Psoas muscle (tissue), 8 donors: Measurements from ENCODE around the gene AVPI1. TPM values are rescaled to one million over a fixed set of nuclear protein-coding genes. Genes with fewer than 3 reads are reported as not detected.

Experiments used
- ATAC-seq, 4 donors: fragments of 200-7000 bp; cut with Tn5 transposase; one replicate each; pipeline ENCODE4 v1.9.1; 2020; ENCODE audit warnings: moderate library complexity in 3 of 4, mild to moderate bottlenecking in 2 of 4
- DNase-seq, 2 donors: peaks; one replicate each; pipeline ENCODE4 v3.0.0-alpha.2; 2020
- H3K27ac ChIP-seq: fragments of 200-600 bp; one replicate; pipeline ENCODE4 v1.8.0; 2022
- H3K27me3 ChIP-seq, 3 donors: fragments of 200-600 bp in 1 of 3; one replicate each; pipeline versions ENCODE4 v1.6.1 to v1.8.0; 2013 to 2022; ENCODE audit warnings: low read length in 2 of 3, mild to moderate bottlenecking in 2 of 3, moderate library complexity in 1 of 3; ENCODE audit not compliant: insufficient read depth in 3 of 3
- H3K36me3 ChIP-seq, 2 donors: fragments of 200-600 bp in 1 of 2; one replicate each; pipeline versions ENCODE4 v1.6.1 to v1.8.0; 2013 to 2022; ENCODE audit warnings: low read depth in 1 of 2, mild to moderate bottlenecking in 1 of 2, moderate library complexity in 1 of 2; ENCODE audit not compliant: insufficient read depth in 1 of 2
- H3K4me1 ChIP-seq: fragments of 200-600 bp; one replicate; pipeline ENCODE4 v1.8.0; 2022
- H3K4me3 ChIP-seq: fragments of 200-600 bp; one replicate; pipeline ENCODE4 v1.8.0; 2022; ENCODE audit warnings: mild to moderate bottlenecking
- H3K9me3 ChIP-seq: fragments of 200-600 bp; one replicate; pipeline ENCODE4 v1.8.0; 2022
- CTCF ChIP-seq: fragments of 200-600 bp; IDR thresholded peaks from one replicate; pipeline ENCODE4 v1.8.0; 2022; ENCODE audit warnings: antibody characterized with exemption
- WGBS, 3 donors: extraction: QIAGEN DNeasy Blood & Tissue Kit; methylation state at CpG; one replicate each; pipeline versions ENCODE4 v1.1.6 to v1.1.7; 2013; 5-methylcytosine and 5-hydroxymethylcytosine counted together
- intact Hi-C, 2 donors: fragments of 100-400 bp; cut with DNase I; formaldehyde crosslinking; loops; one replicate each; pipeline versions ENCODE4 v1.11.0 to v1.14.2; 2022
- long read RNA-seq, 2 donors: library from polyadenylated mRNA; unstranded; transcript quantifications; one replicate each; pipeline ENCODE4 v2.0.0, GENCODE V29; 2021
- polyA plus RNA-seq, 3 donors: library from polyadenylated mRNA; stranded (reverse); fragments of 200-250 nt; gene quantifications; one replicate each; pipeline ENCODE4 v1.2.3, GENCODE V29; 2013
- total RNA-seq, 4 donors: library from RNA; stranded (reverse); fragmentation: NEBNext Ultra II Directional in 2 of 4; extraction: Animal tissue kit (Norgen Biotek cat#: 25700) in 2 of 4; gene quantifications; one replicate each; pipeline versions ENCODE4 v1.2.1 to v1.2.4, GENCODE V29; 2021 to 2023
- donor health status: healthy with polysubstance abuse.
- donor health status: DM: no; HTN: no; CAD: no; lungs with moderate emphysema.
- donor health status: Bipolar disorder and iron deficiency.
- donor health status: healthy.
- donor health status: DM: yes; HTN: yes; CAD: no.
- donor health status: DM: no; HTN: no; CAD: no.
- donor health status: DM: no; HTN: no; CAD: no.
- donor health status: DM: yes; HTN: yes; CAD: no.

The AVPI1 gene
- 1 to 10 TPM; 3.6 to 5.8 (median 5.0) TPM for total RNA-seq
- 10 to 100 TPM in 1 of 3 donors, 1 to 10 TPM in 2; 5.6 to 56.9 (median 5.6) TPM for polyA plus RNA-seq
- long read RNA-seq, donor 1, partial matches to known transcripts = 0 of 4 reads
- long read RNA-seq, donor 1, other reads (novel, unspliced or antisense) = 0 of 4 reads
- long read RNA-seq, donor 2, transcript AVPI1-201 (3 exons, 1,457 nt) = major isoform, 9 of 13 reads
- long read RNA-seq, donor 2, partial matches to known transcripts = 1 of 13 reads
- long read RNA-seq, donor 2, other reads (novel, unspliced or antisense) = 3 of 13 reads

GRCh38 chr10:97686962-97687784 is at the start of gene AVPI1:
Gene AVPI1 (minus strand): TSS chr10:97687241. CDS start chr10:97679905, 7,336 bp downstream.
- Histone ChIP-seq H3K9me3 (no peaks in the 10 kb centered on the region), H3K4me3 (peak within 1 kb of the TSS; percentile 74), H3K36me3 (no peaks in the 10 kb centered on the region), H3K27ac (peak within 1 kb of the TSS; percentile 81), H3K4me1 (peaks cover 37% of the 10 kb centered on the region), H3K27me3 (no peaks in the 10 kb centered on the region)
- TF ChIP-seq CTCF = no peak
- peak; percentile 97 to 98 for DNase-seq
- ATAC-seq = peak; percentile 90 to 96 (median 93)
- intact Hi-C loops = no loop called here
- WGBS, 3 donors = 0 to 1% (median 0%) methylated on average over 50 to 78 of the region's 78 CpGs

GRCh38 chr10:97736403-97736901 is 49.4 kb upstream of the AVPI1 start:
- DNase-seq (no peak), ATAC-seq (peak; percentile 18 to 41 (median 28))
- Histone ChIP-seq H3K27me3 (no peaks in the 10 kb centered on the region), H3K27ac (peak overlapping the region; percentile 98), H3K9me3 (no peaks in the 10 kb centered on the region), H3K4me1 (peaks cover 9% of the 10 kb centered on the region), H3K36me3 (peaks cover 0 to 31% of the 10 kb centered on the region in 2 donors), H3K4me3 (peak overlapping the region; percentile 99)
- WGBS, 3 donors = 60 to 67% (median 61%) methylated on average over 13 of the region's 13 CpGs
- no peak for TF ChIP-seq CTCF
- intact Hi-C loops = no loop called here

GRCh38 chr10:97734021-97734420 is 47.0 kb upstream of the AVPI1 start:
- no peak for TF ChIP-seq CTCF
- WGBS, 3 donors = 79 to 83% (median 82%) methylated on average over 6 of the region's 6 CpGs
- peaks cover 9% of the 10 kb centered on the region for H3K4me1 ChIP-seq
- H3K4me3 ChIP-seq = no peak overlapping the region
- no peak overlapping the region for H3K27ac ChIP-seq
- H3K27me3 ChIP-seq = no peaks in the 10 kb centered on the region
- no peaks in the 10 kb centered on the region for H3K9me3 ChIP-seq
- DNase-seq (no peak), ATAC-seq (no peak)
- intact Hi-C loops = loop anchor here in 1 of 2 donors (5.0 kb wide), 2 partner anchors 37 to 57 kb away; no protein-coding TSS in a partner anchor
- peaks cover 0 to 9% of the 10 kb centered on the region in 2 donors for H3K36me3 ChIP-seq

GRCh38 chr10:97733256-97733655 is 46.2 kb upstream of the AVPI1 start:
- Histone ChIP-seq H3K9me3 (no peaks in the 10 kb centered on the region), H3K27ac (no peak overlapping the region), H3K36me3 (peaks cover 0 to under 1% of the 10 kb centered on the region in 2 donors), H3K4me1 (peaks cover 7% of the 10 kb centered on the region), H3K27me3 (no peaks in the 10 kb centered on the region), H3K4me3 (no peak overlapping the region)
- no peak for TF ChIP-seq CTCF
- intact Hi-C loops = loop anchor here in 1 of 2 donors (5.0 kb wide), 2 partner anchors 36 to 56 kb away; no protein-coding TSS in a partner anchor
- no peak for ATAC-seq
- 70 to 76% (median 73%) methylated on average over 5 of the region's 5 CpGs for WGBS, 3 donors
- DNase-seq = no peak
